K562 (cell line): Measurements from ENCODE around the gene ATP2A2.

Source experiments
- BHLHE40 ChIP-seq: IDR thresholded peaks from 2 replicates; pipeline ENCODE4 v1.6.1; 2011; ENCODE audit warnings: low read length, improper control_type of control experiment
- E2F5 ChIP-seq: sonication (generic); formaldehyde crosslinking; IDR thresholded peaks from 2 replicates; pipeline ENCODE4 v1.8.0; 2022; ENCODE audit warnings: mild to moderate bottlenecking, missing genetic modification reagents
- POLR2AphosphoS2 ChIP-seq: IDR thresholded peaks from 2 replicates; pipeline ENCODE4 v1.6.1; 2012; ENCODE audit warnings: low read length, improper control_type of control experiment
- ZNF512 ChIP-seq: IDR thresholded peaks from 2 replicates; pipeline ENCODE4 v1.6.1; 2016; ENCODE audit warnings: missing genetic modification characterization, missing compliant biosample characterization

- TF ChIP-seq POLR2AphosphoS2 (no peak), E2F5 (no peak), BHLHE40 (peak; percentile 29; the same call in 1 of the 2 replicates), ZNF512 (tag) (no peak)
These were observed 73.2 kb downstream of the ATP2A2 start for GRCh38 chr12:110354172-110354780.
